NB4 (cell line): ENCODE data around the gene ENG.
A peak's percentile ranks its signal among the peaks of the same experiment; 100 is the strongest.

Source experiments
- DNase-seq: peaks from one replicate; pipeline ENCODE4 v3.0.0; 2010; ENCODE audit warnings: low read depth
- H3K4me3 ChIP-seq: one replicate; pipeline ENCODE4 v1.5.1; 2011; ENCODE audit warnings: mild to moderate bottlenecking, low read depth, low read length, moderate library complexity
- MYC ChIP-seq: IDR thresholded peaks from 2 replicates; pipeline ENCODE4 v1.6.1; 2011; ENCODE audit warnings: low read depth, low read length
- POLR2A ChIP-seq: IDR thresholded peaks from 2 replicates; pipeline ENCODE4 v1.6.1; 2011; ENCODE audit warnings: mild to moderate bottlenecking; ENCODE audit not compliant: insufficient read length; ENCODE audit errors: extremely low read depth
- TF ChIP-seq, protein P1 (sequence below): IDR thresholded peaks from one replicate; pipeline ENCODE4 v1.5.1; 2012; ENCODE audit warnings: low read depth, low read length
- TF ChIP-seq, protein P2 (sequence below): IDR thresholded peaks from 2 replicates; pipeline ENCODE4 v1.6.1; 2011; ENCODE audit warnings: low read depth, low read length

The ENG gene

DNA sequence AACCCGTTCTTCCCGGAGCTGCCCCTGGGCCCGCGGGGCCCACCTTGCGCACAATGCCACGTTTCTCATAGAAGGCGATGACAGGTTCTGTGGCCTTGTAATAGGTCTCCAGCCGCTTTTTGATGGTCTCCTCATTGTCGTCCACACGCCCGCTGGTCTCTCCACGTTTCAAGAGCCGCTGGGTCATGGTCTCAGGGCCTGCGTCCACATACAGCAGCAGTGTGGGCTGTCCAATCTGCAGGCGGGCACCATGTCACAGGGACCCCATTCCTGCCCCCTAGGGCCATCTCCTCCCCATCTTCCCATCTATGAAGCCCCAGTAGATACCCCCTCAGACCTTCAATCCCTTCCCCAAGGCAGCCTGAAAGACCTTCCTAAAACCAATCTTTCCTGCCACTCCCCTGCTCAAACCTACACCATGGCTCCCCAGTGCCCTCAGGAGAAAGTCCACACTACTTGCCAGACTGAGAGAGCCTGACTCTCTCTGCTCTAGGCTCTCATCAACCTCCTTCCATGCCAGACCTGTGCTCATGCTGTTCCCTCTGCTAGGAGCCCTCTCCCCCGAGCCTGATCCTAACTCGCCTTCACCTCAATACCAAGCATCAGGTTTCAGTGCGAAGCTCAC is 13.9 kb upstream of the ENG start:
- TF ChIP-seq, protein P1, sequence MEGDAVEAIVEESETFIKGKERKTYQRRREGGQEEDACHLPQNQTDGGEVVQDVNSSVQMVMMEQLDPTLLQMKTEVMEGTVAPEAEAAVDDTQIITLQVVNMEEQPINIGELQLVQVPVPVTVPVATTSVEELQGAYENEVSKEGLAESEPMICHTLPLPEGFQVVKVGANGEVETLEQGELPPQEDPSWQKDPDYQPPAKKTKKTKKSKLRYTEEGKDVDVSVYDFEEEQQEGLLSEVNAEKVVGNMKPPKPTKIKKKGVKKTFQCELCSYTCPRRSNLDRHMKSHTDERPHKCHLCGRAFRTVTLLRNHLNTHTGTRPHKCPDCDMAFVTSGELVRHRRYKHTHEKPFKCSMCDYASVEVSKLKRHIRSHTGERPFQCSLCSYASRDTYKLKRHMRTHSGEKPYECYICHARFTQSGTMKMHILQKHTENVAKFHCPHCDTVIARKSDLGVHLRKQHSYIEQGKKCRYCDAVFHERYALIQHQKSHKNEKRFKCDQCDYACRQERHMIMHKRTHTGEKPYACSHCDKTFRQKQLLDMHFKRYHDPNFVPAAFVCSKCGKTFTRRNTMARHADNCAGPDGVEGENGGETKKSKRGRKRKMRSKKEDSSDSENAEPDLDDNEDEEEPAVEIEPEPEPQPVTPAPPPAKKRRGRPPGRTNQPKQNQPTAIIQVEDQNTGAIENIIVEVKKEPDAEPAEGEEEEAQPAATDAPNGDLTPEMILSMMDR = no peak
- TF ChIP-seq, protein P2, sequence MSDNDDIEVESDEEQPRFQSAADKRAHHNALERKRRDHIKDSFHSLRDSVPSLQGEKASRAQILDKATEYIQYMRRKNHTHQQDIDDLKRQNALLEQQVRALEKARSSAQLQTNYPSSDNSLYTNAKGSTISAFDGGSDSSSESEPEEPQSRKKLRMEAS = no peak
- TF ChIP-seq POLR2A (no peak), MYC (no peak)
- H3K4me3 ChIP-seq = no peak overlapping the region
- DNase-seq = no peak

DNA sequence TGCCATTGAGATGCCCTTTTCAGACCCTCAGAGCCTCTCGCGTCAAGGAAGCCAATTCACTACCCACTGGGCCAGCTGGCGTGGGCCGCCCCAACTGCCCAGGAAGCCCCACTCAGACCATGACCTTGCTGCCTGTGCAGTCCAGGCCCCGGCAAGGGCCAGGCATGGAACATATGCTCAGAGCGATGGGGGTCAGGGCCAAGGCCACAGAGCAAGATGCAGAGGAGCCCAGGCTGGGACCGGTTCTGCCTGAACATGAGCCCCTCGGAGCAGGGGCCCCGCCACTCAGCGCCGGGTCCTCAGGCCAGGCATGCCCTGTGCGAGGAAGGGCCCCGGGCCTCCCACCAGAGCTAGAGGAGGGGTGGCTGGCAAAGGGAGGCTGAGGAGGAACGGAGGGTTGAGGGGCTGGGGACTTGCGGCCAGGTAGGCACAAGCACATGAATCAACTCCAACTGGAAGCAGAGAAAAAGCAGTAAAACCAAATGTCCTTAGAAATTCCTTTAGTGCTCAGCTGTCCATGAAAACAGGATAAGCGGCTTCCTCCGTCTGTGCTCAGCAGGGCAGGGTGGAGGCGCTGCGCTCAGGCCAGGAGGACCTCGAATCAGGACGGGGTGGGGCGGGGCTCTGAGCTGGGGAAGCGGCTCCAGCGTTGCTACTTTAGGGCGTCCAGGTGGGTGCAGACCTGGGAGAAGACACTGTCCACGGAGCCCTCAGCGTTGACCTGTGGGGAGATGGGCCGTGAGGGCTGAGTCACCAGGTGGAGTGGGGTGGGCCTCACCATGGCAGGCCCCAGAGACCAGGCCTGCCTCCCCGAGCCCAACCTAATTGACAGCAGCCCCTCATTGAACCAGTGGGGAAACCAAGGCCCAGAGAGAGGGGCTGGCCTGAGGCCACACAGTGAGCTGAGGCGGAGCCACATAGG is 13.2 kb upstream of the ENG start:
- no peak overlapping the region for H3K4me3 ChIP-seq
- TF ChIP-seq POLR2A (no peak), MYC (no peak)
- TF ChIP-seq, protein P1 = no peak
- TF ChIP-seq, protein P2 = no peak
- no peak for DNase-seq

DNA sequence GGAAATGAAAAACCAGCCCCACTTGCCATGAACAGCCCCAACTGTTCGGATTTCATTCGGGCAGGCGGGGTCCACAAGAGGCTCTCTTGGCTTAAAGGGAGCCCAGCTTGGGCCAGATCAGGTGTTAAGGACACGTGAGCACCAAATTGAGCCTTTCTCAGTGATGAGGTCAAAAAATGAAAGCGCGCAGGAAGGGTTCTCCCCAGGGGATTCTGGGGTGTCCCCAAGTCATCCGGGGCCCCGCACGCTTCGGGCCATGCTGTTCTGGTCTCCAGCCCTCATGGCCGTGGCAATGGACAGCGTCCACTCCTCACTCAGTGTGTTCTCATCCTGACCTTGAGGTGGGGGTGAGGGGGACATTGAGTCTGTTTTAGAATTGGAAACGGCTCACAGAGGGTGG is 12.1 kb upstream of the ENG start:
- H3K4me3 ChIP-seq = no peak overlapping the region
- no peak for DNase-seq
- TF ChIP-seq POLR2A = no peak
- TF ChIP-seq, protein P1 = no peak
- TF ChIP-seq, protein P2 = no peak
- TF ChIP-seq MYC = no peak

DNA sequence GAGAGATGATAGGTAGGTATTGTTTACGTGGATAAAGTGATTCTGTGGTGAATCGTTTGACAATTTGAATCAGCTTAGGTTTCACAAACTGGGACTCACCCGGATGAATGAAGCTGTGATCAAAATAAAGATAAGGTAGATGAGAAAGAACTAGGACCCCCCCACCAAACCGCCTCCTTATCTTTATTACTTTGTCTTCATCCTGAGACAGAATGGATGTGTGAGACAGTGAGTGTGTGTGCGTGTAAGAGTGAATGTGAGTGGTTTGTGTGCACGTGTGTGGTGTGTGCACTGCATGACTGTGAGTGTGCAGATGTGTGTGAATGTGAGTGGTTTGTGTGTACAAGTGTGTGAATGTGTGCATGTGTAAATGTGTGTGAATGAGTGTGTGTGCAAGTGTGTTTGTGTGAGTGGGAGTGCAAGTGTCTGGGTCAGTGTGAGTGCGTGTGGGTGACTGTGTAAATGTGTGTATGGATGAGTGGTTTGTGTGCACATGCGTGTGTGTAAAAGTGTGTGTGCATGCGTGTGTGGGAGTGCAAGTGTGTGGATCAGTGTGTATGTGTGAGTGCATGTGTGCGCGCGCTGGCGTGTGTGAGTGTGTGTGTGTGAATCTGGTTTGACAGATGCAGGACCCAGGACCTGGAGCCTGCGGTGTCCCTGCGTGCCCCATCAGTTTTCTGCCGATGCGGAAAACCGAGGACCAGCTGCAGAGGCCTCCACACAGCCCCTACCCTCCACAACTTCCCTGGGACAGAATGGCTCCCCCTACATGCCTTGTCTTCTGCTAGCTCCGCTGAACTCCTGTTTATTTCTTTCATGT is 11.4 kb upstream of the ENG start:
- no peak for DNase-seq
- no peak overlapping the region for H3K4me3 ChIP-seq
- TF ChIP-seq POLR2A (no peak), MYC (no peak)
- TF ChIP-seq, protein P1 = no peak
- TF ChIP-seq, protein P2 = no peak

DNA sequence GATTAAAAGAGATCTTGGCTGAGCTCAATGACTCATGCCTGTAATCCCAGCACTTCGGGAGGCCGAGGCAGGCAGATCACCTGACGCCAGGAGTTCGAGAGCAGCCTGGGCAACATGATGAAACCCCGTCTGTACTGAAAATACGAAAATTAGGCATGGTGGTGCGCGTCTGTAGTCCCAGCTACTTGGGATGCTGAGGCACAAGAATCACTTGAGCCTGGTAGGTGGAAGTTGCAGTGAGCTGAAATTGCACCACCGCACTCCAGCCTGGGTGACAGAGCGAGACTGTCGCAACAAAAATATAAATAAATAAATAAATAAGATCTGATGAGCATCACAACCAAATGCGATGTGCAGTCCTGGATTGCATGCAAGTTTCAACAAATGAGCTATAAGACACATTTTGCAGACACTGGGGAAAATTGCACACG is 8.7 kb upstream of the ENG start:
- TF ChIP-seq, protein P1 = no peak
- TF ChIP-seq, protein P2 = no peak
- DNase-seq = peak; percentile 46
- no peak overlapping the region for H3K4me3 ChIP-seq
